ENCODE measurements around the gene UBAC2.

GRCh38 chr13:99299920-99300341 lies 99.3 kb downstream of the UBAC2 start:
- TF ChIP-seq CTCF (IDR thresholded peaks at IDR 0.05; ENCODE audit: borderline replicate concordance, extremely low read depth, low read length, poor library complexity, severe bottlenecking) = no peak
- no peak for TF ChIP-seq EZH2 (IDR thresholded peaks at IDR 0.05; ENCODE audit: borderline replicate concordance, low read depth, low read length, severe bottlenecking)

All from DND-41 (cell line).